22Rv1 (cell line): ENCODE results near the gene NR5A1.

ENCODE experiments used
- ZFX ChIP-seq: fragments of 450-650 bp; IDR thresholded peaks from 2 replicates; pipeline ENCODE4 v1.6.1; 2017; ENCODE audit warnings: antibody characterized with exemption, borderline replicate concordance
- TF ChIP-seq, protein P1 (sequence below): fragments of 450-650 bp; IDR thresholded peaks from 2 replicates; pipeline ENCODE4 v1.5.1; 2017; ENCODE audit warnings: mild to moderate bottlenecking

DNA sequence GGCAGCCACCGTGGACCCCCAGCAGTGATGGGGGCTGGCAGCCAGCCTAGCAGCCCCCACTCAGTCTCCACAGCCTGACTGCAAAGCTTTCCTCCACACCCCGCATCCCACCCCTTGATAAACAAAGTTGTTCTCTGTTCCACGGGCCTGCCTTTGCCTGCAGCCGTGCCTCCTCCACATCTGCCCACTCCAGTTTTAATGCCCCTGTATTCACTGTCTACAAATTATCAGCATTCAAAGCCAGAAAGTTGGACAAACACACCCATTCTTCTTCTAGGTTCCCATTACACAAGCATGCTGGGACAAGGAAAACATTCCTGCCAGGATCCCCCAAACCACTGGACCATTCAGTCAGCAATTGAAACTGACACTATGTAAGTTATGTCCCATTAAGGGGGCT is 23.0 kb upstream of the NR5A1 start:
- TF ChIP-seq, protein P1, sequence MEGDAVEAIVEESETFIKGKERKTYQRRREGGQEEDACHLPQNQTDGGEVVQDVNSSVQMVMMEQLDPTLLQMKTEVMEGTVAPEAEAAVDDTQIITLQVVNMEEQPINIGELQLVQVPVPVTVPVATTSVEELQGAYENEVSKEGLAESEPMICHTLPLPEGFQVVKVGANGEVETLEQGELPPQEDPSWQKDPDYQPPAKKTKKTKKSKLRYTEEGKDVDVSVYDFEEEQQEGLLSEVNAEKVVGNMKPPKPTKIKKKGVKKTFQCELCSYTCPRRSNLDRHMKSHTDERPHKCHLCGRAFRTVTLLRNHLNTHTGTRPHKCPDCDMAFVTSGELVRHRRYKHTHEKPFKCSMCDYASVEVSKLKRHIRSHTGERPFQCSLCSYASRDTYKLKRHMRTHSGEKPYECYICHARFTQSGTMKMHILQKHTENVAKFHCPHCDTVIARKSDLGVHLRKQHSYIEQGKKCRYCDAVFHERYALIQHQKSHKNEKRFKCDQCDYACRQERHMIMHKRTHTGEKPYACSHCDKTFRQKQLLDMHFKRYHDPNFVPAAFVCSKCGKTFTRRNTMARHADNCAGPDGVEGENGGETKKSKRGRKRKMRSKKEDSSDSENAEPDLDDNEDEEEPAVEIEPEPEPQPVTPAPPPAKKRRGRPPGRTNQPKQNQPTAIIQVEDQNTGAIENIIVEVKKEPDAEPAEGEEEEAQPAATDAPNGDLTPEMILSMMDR, result no peak
- no peak for TF ChIP-seq ZFX
